GM18873 (cell line): Measurements from ENCODE around the gene CSHL1.
"Not testable (repeated sequence)": the region's sequence is repeated elsewhere in the genome, so short reads cannot be mapped to it uniquely, and the experiment has no call there.

Experiments
- ATAC-seq: cut with Tn5 transposase; IDR thresholded peaks from one replicate; pipeline ENCODE4 v1.9.1; 2021; ENCODE audit warnings: mild to moderate bottlenecking, moderate library complexity, moderate number of reproducible peaks; ENCODE audit not compliant: unreplicated experiment, low FRiP score

The CSHL1 gene

GRCh38 chr17:63892316-63893037 is 18.6 kb downstream of the CSHL1 start:
- not testable (repeated sequence) for ATAC-seq

DNA sequence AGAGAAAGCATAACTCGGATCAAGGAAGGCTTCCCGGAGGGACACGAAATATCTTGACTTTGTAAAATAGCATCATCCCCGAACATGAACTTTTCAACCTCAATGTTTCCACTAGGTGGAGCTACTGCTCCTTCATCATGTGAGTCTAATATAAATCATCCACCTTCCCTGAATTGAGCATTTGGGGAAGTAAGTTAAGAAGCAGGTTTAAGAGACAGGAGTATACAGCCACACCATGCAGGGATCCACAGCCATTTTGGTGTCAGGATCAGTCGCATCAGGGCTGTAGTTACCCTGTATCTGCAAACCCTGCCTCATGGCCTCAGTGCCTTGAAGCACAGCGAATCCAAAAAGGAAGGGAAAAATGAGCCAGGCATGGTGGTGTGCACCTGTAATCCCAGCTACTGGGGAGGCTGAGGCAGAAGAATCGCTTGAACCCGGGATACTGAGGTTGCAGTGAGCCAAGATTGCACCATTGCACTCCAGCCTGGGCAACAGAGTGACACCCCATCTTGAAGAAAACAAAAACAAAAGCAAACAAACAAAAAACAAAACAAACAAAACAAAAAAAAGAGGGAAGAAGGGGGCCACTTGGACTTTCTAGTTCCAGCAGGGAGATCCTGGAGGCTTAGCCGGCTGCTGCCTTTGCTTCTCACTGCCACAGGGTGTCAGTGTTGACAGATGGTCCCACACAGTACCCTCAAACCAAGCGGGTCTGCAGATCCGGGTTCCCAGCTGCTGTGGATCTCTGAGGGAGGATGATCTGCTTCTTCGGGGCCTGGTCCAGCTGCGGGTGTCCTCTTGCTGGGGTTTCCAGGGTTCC is 21.8 kb downstream of the CSHL1 start:
- ATAC-seq, result not testable (repeated sequence)

DNA sequence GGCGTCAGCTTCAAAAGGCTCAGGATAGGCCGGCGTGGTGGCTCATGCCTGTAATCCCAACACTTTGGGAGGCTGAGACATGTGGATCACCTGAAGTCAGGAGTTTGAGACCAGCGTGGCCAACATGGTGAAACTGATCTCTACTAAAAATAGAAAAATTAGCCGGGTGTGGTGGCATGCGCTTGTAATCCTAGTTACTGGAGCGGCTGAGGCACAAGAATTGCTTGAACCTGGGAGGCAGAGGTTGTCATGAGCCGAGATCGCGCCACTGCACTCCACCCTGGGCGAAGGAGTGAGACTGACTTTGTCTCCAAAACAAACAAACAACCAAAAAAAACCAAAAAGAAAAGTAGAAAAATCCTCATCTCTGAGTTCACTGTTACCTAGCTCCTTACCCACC is 25.9 kb downstream of the CSHL1 start:
- ATAC-seq, result not testable (repeated sequence)

DNA sequence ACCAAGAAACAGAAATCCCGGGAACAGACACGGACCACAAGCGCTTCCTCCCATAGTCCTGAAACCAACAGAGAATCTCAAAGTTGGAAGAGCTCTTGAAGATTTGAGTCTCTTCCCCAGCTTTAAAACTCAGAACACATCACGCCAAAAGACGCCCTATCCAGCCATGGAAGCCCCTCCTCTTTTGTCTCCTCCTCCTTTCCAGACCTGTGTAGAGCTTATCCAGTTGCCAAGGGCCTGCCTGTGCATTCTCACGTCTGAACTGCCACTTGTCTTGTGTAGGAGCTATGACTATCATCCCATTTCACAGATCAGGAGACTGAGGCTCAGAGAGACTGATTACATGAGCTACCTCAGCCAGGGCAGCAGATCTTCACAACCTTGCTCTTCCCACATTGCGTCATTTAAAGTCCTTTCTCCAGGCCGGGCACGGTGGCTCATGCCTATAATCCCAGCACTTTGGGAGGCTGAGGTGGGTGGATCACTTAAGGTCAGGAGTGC is 28.4 kb downstream of the CSHL1 start:
- ATAC-seq, result not testable (repeated sequence)

- ATAC-seq, result no peak
Measured at GRCh38 chr17:63881935-63882601, 29.0 kb downstream of the CSHL1 start, which contains the start of gene GH2. Gene GH2, minus strand, starts transcription at chr17:63881944. Its CDS starts 143 bp downstream, at chr17:63881801.

GRCh38 chr17:63881337-63881736 is 29.7 kb downstream of the CSHL1 start:
- not testable (repeated sequence) for ATAC-seq

DNA sequence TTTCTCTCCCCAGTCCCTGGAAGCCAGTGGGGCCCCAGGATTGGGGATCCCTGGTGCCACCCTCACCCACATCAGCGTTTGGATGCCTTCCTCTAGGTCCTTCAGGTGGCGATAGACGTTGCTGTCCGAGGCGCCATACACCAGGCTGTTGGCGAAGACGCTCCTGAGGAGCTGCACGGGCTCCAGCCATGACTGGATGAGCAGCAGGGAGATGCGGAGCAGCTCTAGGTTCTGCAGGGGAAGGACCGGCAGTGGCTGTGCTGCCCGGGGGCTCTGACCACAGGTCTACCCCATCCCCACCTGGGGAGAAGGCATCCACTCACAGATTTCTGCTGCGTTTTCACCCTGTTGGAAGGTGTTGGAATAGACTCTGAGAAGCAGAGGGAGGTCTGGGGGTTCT is 30.4 kb downstream of the CSHL1 start:
- no peak for ATAC-seq

GRCh38 chr17:63878413-63878812 is 32.6 kb downstream of the CSHL1 start:
- not testable (repeated sequence) for ATAC-seq

- not testable (repeated sequence) for ATAC-seq
Measured at GRCh38 chr17:63874693-63875092, 36.4 kb downstream of the CSHL1 start.

DNA sequence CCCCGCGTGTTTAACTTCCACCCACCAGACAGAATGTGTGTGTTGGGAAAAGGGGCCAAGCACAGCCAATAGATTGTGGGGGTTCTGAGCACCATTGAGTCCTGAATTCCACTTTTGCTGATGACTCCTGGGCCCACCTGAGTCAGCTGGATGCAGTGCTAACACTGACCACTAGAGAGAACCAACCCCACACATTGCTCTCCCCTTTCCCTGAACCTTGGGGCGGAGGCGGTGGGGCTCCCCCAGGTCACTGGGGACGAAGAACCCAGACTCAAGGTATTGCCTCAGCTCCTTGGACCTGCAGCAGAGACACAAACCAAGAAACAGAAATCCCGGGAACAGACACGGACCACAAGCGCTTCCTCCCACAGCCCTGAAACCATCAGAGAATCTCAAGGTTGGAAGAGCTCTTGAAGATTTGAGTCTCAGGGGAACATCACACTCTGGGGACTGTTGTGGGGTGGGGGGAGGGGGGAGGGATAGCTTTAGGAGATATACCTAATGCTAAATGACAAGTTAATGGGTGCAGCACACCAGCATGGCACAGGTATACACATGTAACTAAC is 36.9 kb downstream of the CSHL1 start:
- ATAC-seq, result not testable (repeated sequence)

DNA sequence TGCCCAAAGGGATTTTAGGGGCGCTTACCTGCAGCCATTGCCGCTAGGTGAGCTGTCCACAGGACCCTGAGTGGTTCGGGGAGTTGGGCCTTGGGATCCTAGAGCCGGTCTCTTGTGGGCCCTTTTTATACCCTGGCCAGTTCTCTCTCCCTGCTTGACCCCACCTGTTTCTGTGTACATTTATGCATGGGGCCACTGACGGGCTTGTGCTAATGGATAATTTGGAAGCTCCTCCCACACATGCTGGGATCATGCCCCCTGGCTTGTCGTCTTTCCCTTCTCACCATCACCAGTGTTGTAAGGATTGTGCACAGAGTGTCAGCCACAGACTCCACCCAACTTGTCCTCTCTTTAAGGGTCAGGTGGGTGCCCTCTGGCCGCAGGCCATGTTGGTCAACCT is 37.5 kb downstream of the CSHL1 start, which contains the start of gene CSH2:
CSH2 (minus strand) TSS at position 101 of the 400 bp plus-strand sequence; CDS start at position 38, 63 bp downstream.
- not testable (repeated sequence) for ATAC-seq

DNA sequence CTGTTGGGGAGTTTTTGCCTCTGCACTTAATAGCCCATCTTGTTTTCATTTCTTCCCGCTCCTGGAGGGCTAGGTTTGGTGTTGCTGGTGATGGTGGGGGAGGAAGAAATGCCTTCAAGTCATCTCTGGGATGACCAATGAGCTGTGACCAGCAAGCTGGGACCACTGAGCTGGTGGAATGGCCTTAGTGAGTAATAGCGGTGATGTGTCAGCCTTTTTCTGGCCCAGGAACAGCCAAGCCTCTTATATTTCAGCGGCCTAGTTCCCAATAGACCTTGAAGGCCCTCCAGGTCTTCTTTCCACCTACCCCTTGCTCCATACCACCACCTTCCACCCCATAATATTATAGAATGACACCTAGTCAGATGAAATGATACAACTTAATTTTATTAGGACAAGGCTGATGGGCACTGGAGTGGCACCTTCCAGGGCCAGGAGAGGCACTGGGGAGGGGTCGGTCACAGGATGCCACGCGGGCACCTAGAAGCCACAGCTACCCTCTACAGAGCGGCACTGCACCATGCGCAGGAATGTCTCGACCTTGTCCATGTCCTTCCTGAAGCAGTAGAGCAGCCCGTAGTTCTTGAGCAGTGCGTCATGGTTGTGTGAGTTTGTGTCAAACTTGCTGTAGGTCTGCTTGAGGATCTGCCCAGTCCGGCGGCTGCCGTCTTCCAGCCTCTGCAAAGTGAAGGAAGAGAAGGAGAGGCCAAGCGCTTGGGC is 39.3 kb downstream of the CSHL1 start:
- ATAC-seq, result not testable (repeated sequence)

DNA sequence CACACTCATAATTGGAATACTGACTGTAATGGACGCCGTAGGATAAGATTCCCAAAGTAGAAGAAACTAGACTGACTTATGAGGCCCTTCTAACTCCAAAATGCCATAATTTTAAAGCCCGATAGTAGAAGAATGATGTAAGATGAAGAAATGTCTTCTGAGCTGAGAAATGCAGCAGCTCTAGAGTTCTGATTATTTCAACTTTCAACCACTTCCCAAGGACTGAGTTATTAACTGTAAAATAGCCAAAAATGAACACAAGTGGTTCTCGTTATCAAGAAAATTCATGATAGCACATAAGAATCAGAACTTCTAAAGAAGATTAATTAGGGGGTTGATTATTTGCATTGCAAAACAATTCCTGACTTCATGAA is 40.8 kb downstream of the CSHL1 start:
- not testable (repeated sequence) for ATAC-seq

DNA sequence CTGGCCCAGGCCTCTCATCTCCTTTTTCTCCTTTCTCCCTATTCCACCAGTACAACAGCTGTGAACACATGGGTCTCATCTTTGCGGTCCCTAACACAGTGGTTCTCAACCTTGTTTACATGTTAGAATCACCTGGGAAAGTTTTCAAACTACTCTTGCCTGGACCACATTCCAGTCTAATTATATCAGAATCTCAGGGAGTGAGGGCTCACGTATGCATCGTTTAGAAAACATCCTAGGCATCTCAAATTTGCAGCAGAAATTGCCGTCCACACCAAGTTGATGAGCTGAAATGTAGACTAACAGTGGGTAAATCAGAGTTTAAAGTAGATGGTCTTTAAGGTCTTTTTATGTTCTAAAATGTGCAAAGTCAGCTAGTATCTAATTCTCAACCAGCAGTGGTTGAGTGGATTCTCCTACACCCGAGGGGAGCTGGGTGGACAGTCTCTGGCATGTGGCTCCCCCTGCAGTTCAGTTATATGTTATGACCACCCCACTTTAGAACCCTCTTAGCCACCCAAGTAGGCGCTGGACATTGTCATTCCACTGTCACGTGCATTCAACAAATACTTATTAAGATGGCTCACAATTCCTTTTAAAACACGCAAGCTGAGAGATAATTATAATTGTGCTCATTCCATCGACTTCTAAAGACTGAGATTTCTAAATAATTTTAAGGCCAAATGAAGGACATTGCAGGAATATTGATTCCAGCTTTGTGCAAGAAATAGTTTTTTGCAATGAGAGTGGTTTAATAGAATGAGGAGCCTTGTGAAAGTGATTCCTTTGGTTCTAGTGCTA is 41.4 kb downstream of the CSHL1 start:
- not testable (repeated sequence) for ATAC-seq

- ATAC-seq, result not testable (repeated sequence)
Measured at GRCh38 chr17:63866625-63867024, 44.4 kb downstream of the CSHL1 start.
